Activated T-cell treated with anti-CD3 and anti-CD28 coated beads for 1 hour (primary cell): Measurements from ENCODE around the gene MSH4.
"Not testable (repeated sequence)": the region's sequence is repeated elsewhere in the genome, so short reads cannot be mapped to it uniquely, and the experiment has no call there.

Experiments
- DNase-seq: peaks from one replicate; pipeline ENCODE4 v3.0.0-alpha.2; 2020; ENCODE audit warnings: low read depth

The MSH4 gene

DNA sequence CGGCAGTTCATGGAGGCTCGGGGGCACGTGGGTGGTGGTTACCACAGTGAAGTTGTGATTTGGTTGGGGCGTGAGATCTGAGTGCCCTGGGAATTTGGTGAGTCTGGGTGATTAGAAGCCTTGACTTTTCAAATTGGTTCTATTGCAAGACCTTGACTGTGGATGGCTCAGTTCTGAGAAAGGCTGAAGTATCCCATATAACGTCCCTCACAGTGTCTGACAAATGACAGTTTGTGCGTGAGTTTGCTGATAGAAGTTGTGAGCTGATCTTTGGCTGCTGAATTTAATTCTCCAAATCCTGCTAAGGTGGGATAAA, 549 bp downstream of the MSH4 start:
- no peak for DNase-seq

DNA sequence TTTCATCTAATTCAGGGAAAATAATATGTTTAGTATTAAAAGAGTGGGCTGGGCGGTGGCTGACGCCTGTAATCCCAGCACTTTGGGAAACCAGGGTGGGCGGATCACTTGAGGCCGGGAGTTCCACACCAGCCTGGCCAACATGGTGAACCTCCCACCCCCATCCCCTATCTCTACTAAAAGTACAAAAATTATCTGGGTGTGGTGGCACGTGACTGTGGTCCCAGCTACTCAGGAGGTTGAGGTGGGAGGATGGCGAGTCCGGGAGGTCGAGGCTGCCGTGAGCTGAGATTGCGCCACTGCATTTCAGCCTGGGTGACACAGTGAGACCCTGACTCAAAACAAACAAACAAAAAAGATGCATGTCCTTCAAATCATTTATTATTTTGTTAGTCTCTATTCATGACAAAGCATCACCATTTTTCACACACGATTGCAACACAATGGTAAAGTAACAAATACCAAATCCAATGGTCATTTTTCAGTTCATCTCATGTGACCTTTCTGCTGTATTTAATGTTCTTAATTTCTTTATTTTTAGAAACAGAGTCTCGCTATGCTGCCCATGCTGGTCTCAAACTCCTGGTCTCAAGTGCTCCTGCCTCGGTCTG, 1.0 kb downstream of the MSH4 start:
- DNase-seq, result no peak

- DNase-seq, result not testable (repeated sequence)
Measured at GRCh38 chr1:75801480-75801879, 4.8 kb downstream of the MSH4 start.

GRCh38 chr1:75808921-75809320, 12.2 kb downstream of the MSH4 start:
- DNase-seq, result no peak

GRCh38 chr1:75810113-75810512, 13.4 kb downstream of the MSH4 start:
- not testable (repeated sequence) for DNase-seq

DNA sequence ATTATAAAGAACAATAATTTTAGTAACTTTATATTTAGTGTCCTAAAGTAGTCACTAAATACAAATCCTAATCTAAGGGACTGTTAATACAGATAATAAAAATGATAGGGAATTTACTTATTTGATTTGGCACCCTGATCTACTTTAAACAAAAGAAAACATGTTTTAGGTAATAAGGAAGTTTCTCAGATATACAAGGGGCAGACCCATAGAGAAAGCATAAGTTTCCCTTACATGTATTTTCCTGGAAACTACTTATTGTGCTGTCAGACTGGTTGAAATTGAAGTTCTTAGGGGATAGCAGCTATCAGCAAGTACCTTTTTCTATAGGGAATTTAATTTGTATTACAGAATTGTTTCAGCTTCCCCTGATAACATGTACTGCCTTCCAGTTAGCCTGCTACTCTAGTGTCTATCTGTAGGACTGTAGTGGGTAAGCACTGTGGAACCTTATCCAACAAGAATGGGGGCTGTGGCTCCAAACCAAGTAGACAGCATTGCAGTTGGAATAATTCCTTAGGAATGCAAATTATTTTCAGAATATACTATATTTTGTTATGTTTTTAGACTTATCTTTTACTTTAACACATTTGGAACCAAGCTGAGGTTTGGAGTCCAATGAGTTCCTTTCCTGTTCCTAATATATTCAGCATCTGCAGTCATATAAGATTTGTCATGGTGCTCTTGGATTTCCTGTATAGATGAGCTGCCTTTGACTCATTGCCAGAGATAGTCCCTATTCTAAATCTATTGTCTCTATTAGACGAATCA, 14.7 kb downstream of the MSH4 start:
- no peak for DNase-seq

GRCh38 chr1:75812065-75812464, 15.4 kb downstream of the MSH4 start:
- DNase-seq, result no peak

- not testable (repeated sequence) for DNase-seq
Measured at GRCh38 chr1:75823596-75823995, 26.9 kb downstream of the MSH4 start.

- DNase-seq, result no peak
Measured at GRCh38 chr1:75836528-75837100, 39.9 kb downstream of the MSH4 start.

- DNase-seq, result no peak
Measured at GRCh38 chr1:75838079-75838478, 41.4 kb downstream of the MSH4 start.

- no peak for DNase-seq
Measured at GRCh38 chr1:75841421-75841820, 44.7 kb downstream of the MSH4 start.

GRCh38 chr1:75845576-75845975, 48.9 kb downstream of the MSH4 start:
- no peak for DNase-seq

DNA sequence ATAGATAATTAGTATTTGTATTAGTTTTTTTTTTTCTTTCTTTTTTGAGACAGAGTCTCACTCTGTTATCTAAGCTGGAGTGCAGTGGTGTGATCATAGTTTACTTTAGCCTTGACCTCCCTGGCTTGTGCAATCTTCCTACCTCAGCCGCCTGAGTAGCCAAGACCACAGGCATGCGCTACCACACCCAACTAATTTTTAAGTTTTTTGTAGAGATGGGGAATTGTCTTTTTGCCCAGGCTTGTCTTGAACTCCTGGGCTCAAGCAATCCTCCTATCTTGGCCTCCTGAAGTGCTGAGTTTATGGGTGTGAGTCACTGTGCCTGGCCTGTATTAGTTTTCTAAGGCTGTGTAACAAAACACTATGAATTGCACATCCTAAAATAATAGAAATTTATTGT, 58.3 kb downstream of the MSH4 start:
- DNase-seq, result no peak

GRCh38 chr1:75855734-75856133, 59.1 kb downstream of the MSH4 start:
- no peak for DNase-seq

DNA sequence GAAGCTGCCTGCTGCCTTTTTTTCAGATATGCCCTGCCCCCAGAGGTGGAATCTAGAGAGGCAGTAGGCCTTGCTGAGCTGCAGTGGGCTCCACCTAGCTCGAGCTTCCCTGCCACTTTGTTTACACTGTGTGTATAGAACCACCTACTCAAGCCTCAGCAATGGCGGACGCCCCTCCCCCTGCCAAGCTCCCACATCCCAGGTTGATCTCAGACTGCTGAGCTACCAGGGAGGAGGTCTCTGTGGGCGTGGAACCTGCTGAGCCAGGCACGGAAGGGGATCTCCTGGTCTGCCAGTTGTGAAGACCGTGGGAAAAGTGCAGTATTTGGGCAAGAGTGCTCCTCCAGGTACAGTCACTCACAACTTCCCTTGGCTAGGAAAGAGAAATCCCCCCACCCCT, 65.1 kb downstream of the MSH4 start:
- no peak for DNase-seq

DNA sequence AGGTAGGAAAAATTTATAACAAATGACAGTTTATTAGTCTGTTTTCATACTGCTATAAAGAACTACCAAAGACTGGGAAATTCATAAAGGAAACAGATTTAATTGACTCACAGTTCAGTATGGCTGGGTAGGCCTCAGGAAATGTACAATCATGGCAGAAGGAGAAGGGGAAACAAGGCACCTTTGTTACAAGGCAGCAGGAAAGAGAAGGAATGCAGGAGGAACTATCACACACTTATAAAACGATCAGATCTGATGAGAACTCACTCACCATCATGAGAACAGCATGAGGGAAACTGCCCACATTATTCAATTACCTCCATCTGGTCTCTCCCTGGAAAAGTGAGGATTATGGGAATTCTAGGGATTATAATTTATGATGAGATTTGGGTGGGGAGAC, 74.3 kb downstream of the MSH4 start:
- no peak for DNase-seq

- no peak for DNase-seq
Measured at GRCh38 chr1:75879985-75880384, 83.3 kb downstream of the MSH4 start.

- DNase-seq, result no peak
Measured at GRCh38 chr1:75884437-75884836, 87.8 kb downstream of the MSH4 start.

- no peak for DNase-seq
Measured at GRCh38 chr1:75901371-75901770, 104.7 kb downstream of the MSH4 start.

DNA sequence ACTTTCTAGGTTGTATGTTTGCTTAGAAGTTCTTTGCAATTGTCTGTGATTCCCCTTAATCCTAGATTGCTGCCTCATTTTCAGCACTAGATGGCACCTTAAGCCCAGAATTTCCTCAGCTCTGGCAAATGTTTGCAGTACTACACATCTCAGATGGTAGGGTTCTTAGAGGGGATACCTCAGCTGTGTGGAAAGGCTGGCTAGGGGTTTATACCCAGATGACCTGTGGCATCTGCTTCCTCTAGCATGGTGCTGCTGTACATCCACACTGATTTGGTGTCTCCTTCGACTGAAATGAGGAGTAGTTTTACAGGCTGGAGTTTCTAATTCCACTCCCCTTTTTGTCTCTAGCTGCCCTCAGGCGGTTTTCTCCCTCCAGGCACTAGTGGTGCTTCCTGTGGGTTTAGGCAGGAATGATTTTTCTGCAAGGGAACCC, 112.1 kb downstream of the MSH4 start:
- no peak for DNase-seq

GRCh38 chr1:75916834-75917233, 120.2 kb downstream of the MSH4 start:
- DNase-seq, result no peak

DNA sequence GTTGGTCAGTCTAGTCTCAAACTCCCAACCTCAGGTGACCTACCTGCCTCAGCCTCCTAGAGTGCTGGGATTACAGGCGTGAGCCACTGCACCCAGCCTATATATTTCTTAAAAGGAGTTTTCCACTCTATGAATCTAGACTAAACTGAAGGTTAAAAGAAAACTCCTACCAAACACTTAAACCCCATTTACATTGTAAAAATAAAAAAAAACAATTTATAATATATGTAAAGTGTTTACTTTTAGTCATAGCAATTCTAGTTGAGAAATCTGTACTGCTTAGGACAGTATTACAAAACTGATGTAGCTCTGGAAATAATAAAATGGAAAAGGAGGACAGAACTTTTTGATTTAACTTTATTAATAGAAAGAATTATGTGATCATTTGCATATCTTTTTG, 126.0 kb downstream of the MSH4 start:
- DNase-seq, result no peak

DNA sequence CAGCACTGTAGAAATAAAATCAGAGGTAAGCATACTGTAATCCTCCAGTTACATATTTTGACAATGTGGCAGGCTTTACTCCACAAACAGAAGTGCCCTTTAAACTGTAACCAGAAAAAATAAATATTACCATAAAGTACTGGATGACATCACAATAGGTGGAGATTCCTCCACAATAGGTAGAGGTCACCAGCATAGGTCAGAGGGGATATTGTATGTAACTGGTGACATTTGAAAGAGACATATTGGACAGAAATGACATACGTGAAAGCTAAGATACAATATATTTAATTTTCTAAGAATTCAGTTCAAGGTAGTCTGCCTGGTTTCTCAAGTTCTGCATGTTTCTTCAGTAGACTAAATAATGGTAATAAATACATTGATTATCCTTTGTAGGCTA, 135.6 kb downstream of the MSH4 start, which contains the start of gene ASB17:
Gene ASB17 (minus strand): TSS at position 101 of the 400 bp plus-strand sequence. CDS start 113 bp downstream, outside the sequence.
- no peak for DNase-seq

DNA sequence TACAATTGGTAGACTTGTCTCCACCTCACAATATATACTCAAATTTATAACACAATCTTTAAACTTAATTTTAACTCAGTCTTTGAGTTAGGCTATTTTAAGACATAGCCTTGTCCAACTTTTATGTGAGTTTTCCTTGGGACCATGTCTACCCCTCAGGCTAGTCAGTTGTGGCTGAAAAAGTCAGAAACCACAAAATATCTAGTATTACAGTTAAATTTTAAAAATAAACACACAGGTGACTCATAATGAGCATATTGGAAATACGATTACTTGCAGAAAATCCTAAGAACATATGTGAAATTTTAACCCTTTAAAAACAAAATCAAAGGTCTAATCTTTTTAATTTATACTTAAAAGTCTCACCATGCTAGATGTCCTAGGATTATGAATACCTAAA, 140.4 kb downstream of the MSH4 start:
- no peak for DNase-seq
